ES-I3 (cell line): ENCODE measurements around the gene RGL1.

ENCODE experiments used
- H3K36me3 ChIP-seq: 2 replicates; pipeline ENCODE4 v1.6.1; 2013; ENCODE audit warnings: mild to moderate bottlenecking, low read length, control low read depth, moderate library complexity; ENCODE audit not compliant: insufficient read depth
- H3K4me1 ChIP-seq: 2 replicates; pipeline ENCODE4 v1.6.1; 2013; ENCODE audit warnings: mild to moderate bottlenecking, control low read depth, low read length; ENCODE audit not compliant: insufficient read depth
- H3K9ac ChIP-seq: 2 replicates; pipeline ENCODE4 v1.6.1; 2013; ENCODE audit warnings: low read depth, mild to moderate bottlenecking, low read length, moderate library complexity
- H3K9me3 ChIP-seq: 2 replicates; pipeline ENCODE4 v1.6.1; 2013; ENCODE audit warnings: mild to moderate bottlenecking, low read length, moderate library complexity; ENCODE audit not compliant: control insufficient read depth, insufficient read depth

The RGL1 gene

GRCh38 chr1:183908079-183908478, 103.2 kb downstream of the RGL1 start:
- no peaks in the 10 kb centered on the region for H3K9me3 ChIP-seq
- no peaks in the 10 kb centered on the region for H3K4me1 ChIP-seq
- H3K9ac ChIP-seq: no peak overlapping the region
- H3K36me3 ChIP-seq: no peaks in the 10 kb centered on the region

- no peaks in the 10 kb centered on the region for H3K36me3 ChIP-seq
- no peaks in the 10 kb centered on the region for H3K9me3 ChIP-seq
- no peaks in the 10 kb centered on the region for H3K4me1 ChIP-seq
- H3K9ac ChIP-seq: no peak overlapping the region
Observed at GRCh38 chr1:183909672-183910071, 104.8 kb downstream of the RGL1 start.

GRCh38 chr1:183910845-183911244, 105.9 kb downstream of the RGL1 start:
- Histone ChIP-seq H3K9me3 (no peaks in the 10 kb centered on the region), H3K36me3 (no peaks in the 10 kb centered on the region), H3K9ac (no peak overlapping the region), H3K4me1 (0 out of 2 replicates have a peak, but pooled peaks cover 4% of the 10 kb centered on the region)

DNA sequence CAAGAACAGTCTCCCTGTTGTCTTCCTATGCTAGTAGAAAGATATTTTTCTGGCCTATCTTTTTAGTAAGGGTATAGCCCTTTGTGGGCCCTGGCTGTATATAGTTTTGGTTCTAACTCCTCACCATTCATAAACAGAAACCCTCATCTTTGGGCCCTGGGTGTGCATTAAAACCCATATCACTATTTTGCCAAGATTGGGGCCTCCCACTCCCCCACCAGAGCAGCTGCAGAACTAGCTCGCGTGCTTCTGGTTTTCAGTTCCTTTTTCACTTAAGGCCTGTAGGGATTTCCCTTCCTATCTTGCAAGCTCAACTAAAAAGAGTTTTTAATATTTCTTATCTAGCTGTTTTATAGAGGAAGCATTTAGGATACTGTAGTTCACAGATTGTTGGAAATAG, 106.4 kb downstream of the RGL1 start:
- Histone ChIP-seq H3K9ac (no peak overlapping the region), H3K4me1 (0 out of 2 replicates have a peak, but pooled peaks cover 6% of the 10 kb centered on the region), H3K9me3 (no peaks in the 10 kb centered on the region), H3K36me3 (no peaks in the 10 kb centered on the region)

DNA sequence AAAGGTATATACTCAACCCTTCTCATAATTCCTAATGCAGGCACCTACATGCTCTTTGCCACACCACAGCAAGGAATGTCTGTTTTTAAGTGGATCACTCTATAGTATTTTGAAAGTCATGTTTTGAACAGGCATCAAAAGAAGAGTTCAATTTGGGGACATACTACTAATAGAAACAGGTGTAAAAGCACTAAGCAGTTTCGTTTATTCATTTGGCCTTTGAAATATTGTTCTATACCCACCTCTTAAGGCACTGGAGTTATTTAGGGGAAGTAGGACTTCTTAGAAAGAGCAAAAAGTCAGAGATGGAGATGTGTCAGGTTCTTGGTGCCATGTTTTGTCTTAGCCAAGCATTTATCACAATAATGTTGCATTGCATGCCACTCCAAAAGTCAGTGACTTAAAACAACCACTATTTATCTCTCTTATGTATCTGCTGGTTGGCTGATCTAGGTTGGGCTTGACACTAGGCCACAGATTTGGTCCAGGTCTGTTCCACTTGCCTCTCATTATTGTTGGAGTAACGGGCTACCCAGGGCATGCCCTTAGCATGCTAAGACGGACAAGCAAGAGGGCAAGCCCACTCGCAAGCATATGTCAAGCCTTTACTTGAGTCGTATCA, 107.5 kb downstream of the RGL1 start:
- H3K36me3 ChIP-seq: no peaks in the 10 kb centered on the region
- no peaks in the 10 kb centered on the region for H3K9me3 ChIP-seq
- 0 out of 2 replicates have a peak, but pooled peaks cover 7% of the 10 kb centered on the region for H3K4me1 ChIP-seq
- H3K9ac ChIP-seq: no peak overlapping the region

GRCh38 chr1:183913567-183913993, 108.7 kb downstream of the RGL1 start:
- Histone ChIP-seq H3K9ac (no peak overlapping the region), H3K36me3 (no peaks in the 10 kb centered on the region), H3K9me3 (no peaks in the 10 kb centered on the region), H3K4me1 (0 out of 2 replicates have a peak, but pooled peaks cover 7% of the 10 kb centered on the region)

- Histone ChIP-seq H3K9me3 (no peaks in the 10 kb centered on the region), H3K36me3 (no peaks in the 10 kb centered on the region), H3K9ac (no peak overlapping the region), H3K4me1 (0 out of 2 replicates have a peak, but pooled peaks cover 7% of the 10 kb centered on the region)
Observed at GRCh38 chr1:183914276-183914675, 109.4 kb downstream of the RGL1 start.

DNA sequence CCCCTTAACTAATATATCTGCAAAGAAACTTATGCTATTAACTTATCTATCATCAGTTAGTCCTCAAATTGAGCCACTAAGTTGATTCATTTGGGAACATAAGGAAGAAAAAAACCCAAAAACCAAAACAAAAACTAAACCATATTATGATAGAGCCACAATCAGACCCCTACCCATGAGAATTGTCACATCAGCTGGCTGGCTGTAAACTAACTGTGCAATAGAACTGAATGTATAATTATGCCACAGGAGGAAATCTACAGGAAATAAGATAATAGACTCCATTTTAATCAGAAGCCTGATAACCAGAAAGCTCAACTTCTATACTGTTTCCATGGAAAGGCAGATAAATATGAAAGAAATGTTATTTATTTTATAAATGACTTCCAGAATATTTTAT, 110.0 kb downstream of the RGL1 start:
- H3K9me3 ChIP-seq: no peaks in the 10 kb centered on the region
- no peak overlapping the region for H3K9ac ChIP-seq
- no peaks in the 10 kb centered on the region for H3K36me3 ChIP-seq
- 0 out of 2 replicates have a peak, but pooled peaks cover 7% of the 10 kb centered on the region for H3K4me1 ChIP-seq

- Histone ChIP-seq H3K9ac (peak overlapping the region; percentile 6; the same call in 1 of the 2 replicates), H3K4me1 (0 out of 2 replicates have a peak, but pooled peaks cover 7% of the 10 kb centered on the region), H3K36me3 (no peaks in the 10 kb centered on the region), H3K9me3 (no peaks in the 10 kb centered on the region)
Observed at GRCh38 chr1:183915625-183916510, 110.9 kb downstream of the RGL1 start.

DNA sequence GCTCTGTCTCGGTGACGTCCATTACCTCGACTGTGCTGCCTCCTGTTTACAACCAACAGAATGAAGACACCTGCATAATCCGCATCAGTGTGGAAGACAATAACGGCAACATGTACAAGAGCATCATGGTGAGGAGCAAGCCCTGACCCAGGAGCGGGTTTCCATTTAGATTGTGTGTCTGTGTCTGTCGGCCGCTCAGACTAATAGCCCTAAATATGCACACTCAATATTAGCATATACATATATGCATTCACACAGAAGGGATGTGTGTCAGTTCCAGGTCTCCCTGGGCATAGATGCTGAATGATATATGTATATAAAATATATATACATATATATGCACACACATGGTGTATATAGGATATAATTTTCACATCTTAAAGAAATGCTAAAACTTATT, 111.7 kb downstream of the RGL1 start:
- Histone ChIP-seq H3K4me1 (0 out of 2 replicates have a peak, but pooled peaks cover 7% of the 10 kb centered on the region), H3K9me3 (no peaks in the 10 kb centered on the region), H3K9ac (no peak overlapping the region), H3K36me3 (no peaks in the 10 kb centered on the region)

- no peaks in the 10 kb centered on the region for H3K9me3 ChIP-seq
- 0 out of 2 replicates have a peak, but pooled peaks cover 7% of the 10 kb centered on the region for H3K4me1 ChIP-seq
- no peaks in the 10 kb centered on the region for H3K36me3 ChIP-seq
- no peak overlapping the region for H3K9ac ChIP-seq
Observed at GRCh38 chr1:183918589-183918988, 113.7 kb downstream of the RGL1 start.

DNA sequence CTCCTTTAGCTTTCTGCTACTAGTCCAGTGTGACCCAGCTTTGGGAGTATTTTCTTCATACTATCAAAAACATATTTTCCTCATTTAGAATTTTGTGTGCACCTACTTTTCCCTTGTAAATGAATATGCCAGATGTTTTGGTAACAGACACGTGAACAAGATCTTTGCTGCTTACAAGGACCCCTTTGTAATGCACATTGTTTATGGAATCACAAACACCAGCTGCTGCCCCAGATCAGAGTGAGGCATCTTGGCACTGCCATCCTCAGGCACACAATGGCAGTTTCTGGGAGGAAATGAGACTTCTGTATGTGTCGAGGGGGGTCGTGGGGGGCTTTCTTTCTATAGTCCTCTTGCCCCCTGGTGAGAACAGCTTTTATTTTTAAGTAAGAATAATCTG, 115.7 kb downstream of the RGL1 start:
- Histone ChIP-seq H3K4me1 (0 out of 2 replicates have a peak, but pooled peaks cover 5% of the 10 kb centered on the region), H3K9ac (no peak overlapping the region), H3K9me3 (no peaks in the 10 kb centered on the region), H3K36me3 (no peaks in the 10 kb centered on the region)

GRCh38 chr1:183922197-183922596, 117.3 kb downstream of the RGL1 start:
- Histone ChIP-seq H3K4me1 (no peaks in the 10 kb centered on the region), H3K36me3 (no peaks in the 10 kb centered on the region), H3K9ac (no peak overlapping the region), H3K9me3 (no peaks in the 10 kb centered on the region)

DNA sequence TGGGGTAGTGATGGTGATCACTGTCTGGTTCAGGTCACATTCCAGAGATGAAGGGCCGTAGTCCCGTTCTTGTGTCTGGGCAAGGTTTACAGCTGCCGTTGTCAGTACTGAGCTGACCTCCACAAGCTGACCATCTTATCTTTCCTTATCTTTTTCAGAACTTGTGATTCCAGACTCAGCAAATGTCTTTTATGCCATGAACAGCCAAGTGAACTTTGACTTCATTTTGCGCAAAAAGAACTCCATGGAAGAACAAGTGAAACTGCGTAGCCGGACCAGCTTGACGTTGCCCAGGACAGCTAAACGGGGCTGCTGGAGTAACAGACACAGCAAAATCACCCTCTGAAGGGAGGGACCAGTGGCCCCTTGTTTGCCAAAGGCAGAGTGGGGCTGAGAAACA, 121.0 kb downstream of the RGL1 start:
- Histone ChIP-seq H3K36me3 (no peaks in the 10 kb centered on the region; the same call in 1 of the 2 replicates), H3K9me3 (no peaks in the 10 kb centered on the region)

GRCh38 chr1:183926983-183927382, 122.1 kb downstream of the RGL1 start:
- H3K36me3 ChIP-seq: no peaks in the 10 kb centered on the region; the same call in 1 of the 2 replicates
- H3K9ac ChIP-seq: no peak overlapping the region

More for the DNA sequence above, 121.0 kb downstream of the RGL1 start:
- H3K9ac ChIP-seq: no peak overlapping the region
- no peaks in the 10 kb centered on the region for H3K4me1 ChIP-seq

More at GRCh38 chr1:183926983-183927382, 122.1 kb downstream of the RGL1 start:
- H3K9me3 ChIP-seq: no peaks in the 10 kb centered on the region
- no peaks in the 10 kb centered on the region for H3K4me1 ChIP-seq
